CD4-positive, alpha-beta T cell (primary cell): ENCODE data around the gene BCL2L11. TPM values are rescaled to one million over a fixed set of nuclear protein-coding genes. Genes with fewer than 3 reads are reported as not detected.

Source experiments
- ATAC-seq: fragments of 200-7000 bp; cut with Tn5 transposase; one replicate; pipeline ENCODE4 v1.10.0; 2022; ENCODE audit warnings: mild to moderate bottlenecking; ENCODE audit not compliant: poor library complexity
- CTCF ChIA-PET: fragments of 350-600 bp; sonication (Branson Sonifier 250); formaldehyde crosslinking; loops from one replicate; lab custom pipeline; 2021; ENCODE audit warnings: antibody characterized with exemption, inconsistent platforms; lab: Charles Lee
- POLR2A ChIA-PET: fragments of 350-600 bp; sonication (Branson Sonifier 250); formaldehyde crosslinking; loops from one replicate; lab custom pipeline; 2021; ENCODE audit warnings: antibody characterized with exemption, inconsistent platforms; lab: Charles Lee
- DNase-seq, 14 experiments: peaks; one replicate each; pipeline ENCODE4 v3.0.0-alpha.2; 2013 to 2020; ENCODE audit warnings: mixed read lengths in 2 of 14
- H3K27ac ChIP-seq, 2 donors: one replicate each; pipeline versions ENCODE4 v1.5.1 to v1.7.0; 2013; ENCODE audit warnings: low read length in 2 of 2, low read depth in 1 of 2, mild to moderate bottlenecking in 1 of 2
- H3K27me3 ChIP-seq, 2 experiments: 1 replicate in 1 of 2; 2 replicates in 1 of 2; pipeline versions ENCODE4 v1.6.1 to v1.7.0; 2013; ENCODE audit warnings: low read length in 2 of 2, control low read depth in 1 of 2, mild to moderate bottlenecking in 1 of 2, moderate library complexity in 1 of 2; ENCODE audit not compliant: insufficient read depth in 2 of 2, control insufficient read depth in 1 of 2
- H3K36me3 ChIP-seq: one replicate; pipeline ENCODE4 v1.6.1; 2013; ENCODE audit warnings: low read length, control low read depth; ENCODE audit not compliant: insufficient read depth
- H3K4me1 ChIP-seq: one replicate; pipeline ENCODE4 v1.6.1; 2013; ENCODE audit warnings: low read length, control low read depth; ENCODE audit not compliant: insufficient read depth
- H3K4me3 ChIP-seq: one replicate; pipeline ENCODE4 v1.5.1; 2013; ENCODE audit warnings: mild to moderate bottlenecking, low read length, moderate library complexity
- H3K9me3 ChIP-seq, 2 experiments: 1 replicate in 1 of 2; 2 replicates in 1 of 2; pipeline versions ENCODE4 v1.6.1 to v1.7.0; 2013; ENCODE audit warnings: low read length in 2 of 2, mild to moderate bottlenecking in 2 of 2, control low read depth in 1 of 2, moderate library complexity in 1 of 2; ENCODE audit not compliant: control insufficient read depth in 1 of 2, insufficient read depth in 1 of 2
- H3K27ac Mint-ChIP-seq: one replicate; pipeline ENCODE4 v1.8.0; 2020; ENCODE audit warnings: mixed read lengths
- H3K27me3 Mint-ChIP-seq: one replicate; pipeline ENCODE4 v1.8.0; 2021; ENCODE audit warnings: mixed read lengths
- H3K36me3 Mint-ChIP-seq: one replicate; pipeline ENCODE4 v1.8.0; 2021; ENCODE audit warnings: low read depth, mixed read lengths
- H3K4me1 Mint-ChIP-seq: one replicate; pipeline ENCODE4 v1.8.0; 2021; ENCODE audit warnings: low read depth, mixed read lengths
- H3K4me3 Mint-ChIP-seq: one replicate; pipeline ENCODE4 v1.8.0; 2020; ENCODE audit warnings: mild to moderate bottlenecking, mixed read lengths
- H3K9me3 Mint-ChIP-seq: one replicate; pipeline ENCODE4 v1.8.0; 2020; ENCODE audit warnings: mixed read lengths
- CTCF ChIP-seq: fragments of 200-600 bp; IDR thresholded peaks from one replicate; pipeline ENCODE4 v1.8.0; 2022; ENCODE audit warnings: antibody characterized with exemption, mild to moderate bottlenecking
- intact Hi-C, 2 experiments: fragments of 100-400 bp; cut with DNase I in 1 of 2; cut with micrococcal nuclease in 1 of 2; formaldehyde crosslinking; loops; one replicate each; pipeline versions ENCODE4 v1.15.1 to v1.9.0; 2023 to 2025; cut with DNase I, micrococcal nuclease
- total RNA-seq, 174 experiments: library from RNA in 2 of 174; stranded (reverse) in 2 of 174; gene quantifications; one replicate each; pipeline ENCODE4 v1.2.3 and lab custom pipeline; 2021 to 2026

BCL2L11 gene
- total RNA-seq, 2 experiments from 2014 or later, result 48.6 to 50.1 TPM

GRCh38 chr2:111169924-111170323, 49.2 kb downstream of the BCL2L11 start:
- no peak overlapping the region for H3K4me3 ChIP-seq
- no peaks in the 10 kb centered on the region for H3K27me3 ChIP-seq
- intact Hi-C loops, result no loop called here
- no peak overlapping the region for H3K4me3 Mint-ChIP-seq
- no peak overlapping the region for H3K27ac Mint-ChIP-seq
- no peak for TF ChIP-seq CTCF
- H3K9me3 Mint-ChIP-seq, result no peaks in the 10 kb centered on the region
- H3K4me1 Mint-ChIP-seq, result no peaks in the 10 kb centered on the region
- peaks cover 5% of the 10 kb centered on the region for H3K4me1 ChIP-seq
- H3K9me3 ChIP-seq, result no peaks in the 10 kb centered on the region
- peaks cover 15% of the 10 kb centered on the region for H3K36me3 ChIP-seq
- ATAC-seq (no peak), DNase-seq (no peak)
- CTCF ChIA-PET, result no interaction called here
- POLR2A ChIA-PET, result no interaction called here
- peaks cover 14% of the 10 kb centered on the region for H3K36me3 Mint-ChIP-seq
- H3K27me3 Mint-ChIP-seq, result peaks cover under 1% of the 10 kb centered on the region
- H3K27ac ChIP-seq, result no peak overlapping the region

GRCh38 chr2:111171337-111171930, 50.7 kb downstream of the BCL2L11 start:
- Mint-ChIP-seq H3K4me1 (no peaks in the 10 kb centered on the region), H3K36me3 (peaks cover 7% of the 10 kb centered on the region), H3K9me3 (no peaks in the 10 kb centered on the region), H3K27ac (no peak overlapping the region), H3K4me3 (no peak overlapping the region), H3K27me3 (peaks cover 4% of the 10 kb centered on the region)
- Histone ChIP-seq H3K36me3 (peaks cover 3% of the 10 kb centered on the region), H3K27ac (no peak overlapping the region), H3K9me3 (no peaks in the 10 kb centered on the region), H3K4me1 (peaks cover 5% of the 10 kb centered on the region), H3K4me3 (no peak overlapping the region), H3K27me3 (no peaks in the 10 kb centered on the region)
- POLR2A ChIA-PET, result no interaction called here
- ATAC-seq, result no peak
- intact Hi-C loops, result no loop called here
- DNase-seq, result no peak
- TF ChIP-seq CTCF, result no peak
- CTCF ChIA-PET, result no interaction called here

- Histone ChIP-seq H3K9me3 (no peaks in the 10 kb centered on the region), H3K36me3 (no peaks in the 10 kb centered on the region), H3K27me3 (no peaks in the 10 kb centered on the region), H3K4me1 (peaks cover 2% of the 10 kb centered on the region), H3K27ac (no peak overlapping the region), H3K4me3 (no peak overlapping the region)
- no peak overlapping the region for H3K27ac Mint-ChIP-seq
- no peaks in the 10 kb centered on the region for H3K9me3 Mint-ChIP-seq
- H3K36me3 Mint-ChIP-seq, result no peaks in the 10 kb centered on the region
- ChIA-PET POLR2A (no interaction called here), CTCF (no interaction called here)
- H3K27me3 Mint-ChIP-seq, result peaks cover 4% of the 10 kb centered on the region
- H3K4me1 Mint-ChIP-seq, result no peaks in the 10 kb centered on the region
- DNase-seq (no peak), ATAC-seq (no peak)
- H3K4me3 Mint-ChIP-seq, result no peak overlapping the region
- TF ChIP-seq CTCF, result no peak
- intact Hi-C loops, result no loop called here
Measured at GRCh38 chr2:111172666-111173065, 52.0 kb downstream of the BCL2L11 start.
